Liver (tissue), 9 donors: ENCODE results near the gene XYLT1. TPM values are rescaled to one million over a fixed set of nuclear protein-coding genes. Genes with fewer than 3 reads are reported as not detected.

Source experiments
- DNase-seq: peaks from one replicate; pipeline ENCODE4 v3.0.0-alpha.2; 2017; ENCODE audit warnings: low spot score
- H3K27ac ChIP-seq, 2 donors: one replicate each; pipeline ENCODE4 v1.7.0; 2013; ENCODE audit warnings: inconsistent platforms in 2 of 2, low read length in 2 of 2, control low read depth in 1 of 2, low read depth in 1 of 2, mild to moderate bottlenecking in 1 of 2
- H3K27me3 ChIP-seq, 4 donors: one replicate each; pipeline versions ENCODE4 v1.6.1 to v1.7.0; 2013; ENCODE audit warnings: low read length in 3 of 4, inconsistent platforms in 1 of 4, mild to moderate bottlenecking in 1 of 4, moderate library complexity in 1 of 4; ENCODE audit not compliant: control insufficient read depth in 4 of 4, insufficient read depth in 4 of 4
- H3K36me3 ChIP-seq, 4 donors: one replicate each; pipeline versions ENCODE4 v1.6.1 to v1.7.0; 2013; ENCODE audit warnings: low read length in 3 of 4, mild to moderate bottlenecking in 3 of 4, low read depth in 1 of 4, moderate library complexity in 1 of 4; ENCODE audit not compliant: control insufficient read depth in 4 of 4, insufficient read depth in 3 of 4
- H3K4me1 ChIP-seq, 4 donors: one replicate each; pipeline versions ENCODE4 v1.6.1 to v1.7.0; 2013; ENCODE audit warnings: low read length in 3 of 4, mild to moderate bottlenecking in 3 of 4, moderate library complexity in 1 of 4; ENCODE audit not compliant: control insufficient read depth in 4 of 4, insufficient read depth in 4 of 4
- H3K4me3 ChIP-seq, 3 donors: one replicate each; pipeline versions ENCODE4 v1.6.1 to v1.7.0; 2013; ENCODE audit warnings: low read length in 3 of 3, control low read depth in 1 of 3, low read depth in 1 of 3, mild to moderate bottlenecking in 1 of 3
- H3K9ac ChIP-seq, 2 donors: one replicate each; pipeline ENCODE4 v1.7.0; 2013; ENCODE audit warnings: low read length in 2 of 2, mild to moderate bottlenecking in 2 of 2, moderate library complexity in 2 of 2, control low read depth in 1 of 2, low read depth in 1 of 2
- H3K9me3 ChIP-seq, 4 donors: one replicate each; pipeline versions ENCODE4 v1.6.1 to v1.7.0; 2013; ENCODE audit warnings: low read length in 3 of 4; ENCODE audit not compliant: control insufficient read depth in 4 of 4
- EGR1 ChIP-seq, 2 donors: IDR thresholded peaks; 2 replicates each; pipeline ENCODE4 v1.6.1; 2016 to 2018; ENCODE audit warnings: antibody characterized with exemption in 2 of 2, low read depth in 2 of 2
- FOXA1 ChIP-seq: IDR thresholded peaks from 2 replicates; pipeline ENCODE4 v1.6.1; 2016; ENCODE audit warnings: antibody characterized with exemption
- FOXA2 ChIP-seq: IDR thresholded peaks from 2 replicates; pipeline ENCODE4 v1.6.1; 2016; ENCODE audit warnings: antibody characterized with exemption
- GABPA ChIP-seq, 2 donors: IDR thresholded peaks in 1 of 2; conservative IDR thresholded peaks in 1 of 2; 2 replicates each; pipeline ENCODE4 v1.6.1; 2016; ENCODE audit warnings: antibody characterized with exemption in 2 of 2, mild to moderate bottlenecking in 1 of 2, moderate library complexity in 1 of 2
- HNF4A ChIP-seq, 2 donors: conservative IDR thresholded peaks; 2 replicates each; pipeline ENCODE4 v1.6.1; 2016; ENCODE audit warnings: antibody characterized with exemption in 2 of 2, mild to moderate bottlenecking in 2 of 2
- JUND ChIP-seq, 2 donors: IDR thresholded peaks; 2 replicates each; pipeline ENCODE4 v1.6.1; 2016; ENCODE audit warnings: antibody characterized with exemption in 2 of 2
- NR2F2 ChIP-seq: IDR thresholded peaks from 2 replicates; pipeline ENCODE4 v1.6.1; 2016; ENCODE audit warnings: antibody characterized with exemption
- RAD21 ChIP-seq, 2 donors: IDR thresholded peaks; 2 replicates each; pipeline ENCODE4 v1.6.1; 2016; ENCODE audit warnings: antibody characterized with exemption in 2 of 2, mild to moderate bottlenecking in 2 of 2
- SP1 ChIP-seq: IDR thresholded peaks from 2 replicates; pipeline ENCODE4 v1.6.1; 2018; ENCODE audit warnings: antibody characterized with exemption, mild to moderate bottlenecking
- TAF1 ChIP-seq: conservative IDR thresholded peaks from 2 replicates; pipeline ENCODE4 v1.6.1; 2016; ENCODE audit warnings: antibody characterized with exemption, mild to moderate bottlenecking
- YY1 ChIP-seq: IDR thresholded peaks from 2 replicates; pipeline ENCODE4 v1.6.1; 2016; ENCODE audit warnings: antibody characterized with exemption, mild to moderate bottlenecking
- WGBS: extraction: QIAGEN DNeasy Blood & Tissue Kit; methylation state at CpG from one replicate; pipeline ENCODE4 v1.1.7; 2013; 5-methylcytosine and 5-hydroxymethylcytosine counted together
- polyA plus RNA-seq, 2 donors: library from polyadenylated mRNA; stranded (reverse) in 1 of 2; unstranded in 1 of 2; fragments of 200-250 nt in 1 of 2; fragments of >200 nt in 1 of 2; fragmentation: Nextera tagmentation in 1 of 2; extraction: Ambion mirVana in 1 of 2; gene quantifications; one replicate each; pipeline versions ENCODE4 v1.2.1 to v1.2.3, GENCODE V29; 2013 to 2015
- total RNA-seq, 2 donors: library from RNA; depleted of rRNA; stranded (reverse); fragments of >200 nt; gene quantifications; one replicate each; pipeline ENCODE4 v1.2.3, GENCODE V29; 2014
- TF ChIP-seq, protein P1 (sequence below): IDR thresholded peaks from 2 replicates; pipeline ENCODE4 v1.6.1; 2016; ENCODE audit warnings: antibody characterized with exemption
- TF ChIP-seq, protein P2 (sequence below): IDR thresholded peaks from 2 replicates; pipeline ENCODE4 v1.6.1; 2016; ENCODE audit warnings: antibody characterized with exemption
- TF ChIP-seq, protein P3 (sequence below): fragments of 150-350 bp; IDR thresholded peaks from 2 replicates; pipeline ENCODE4 v1.5.1; 2017; ENCODE audit warnings: improper control_type of control experiment, low read depth, low read length; ENCODE audit not compliant: missing input control
- TF ChIP-seq, protein P4 (sequence below): IDR thresholded peaks from 2 replicates; pipeline ENCODE4 v1.6.1; 2016; ENCODE audit warnings: antibody characterized with exemption
- donor health status: healthy.
- donor health status: healthy.
- donor health status: healthy.
- donor health status: healthy.
- donor health status: healthy.

The XYLT1 gene
- total and polyA plus RNA-seq, 4 donors: 0.25 to 2.3 (median 0.53) TPM

DNA sequence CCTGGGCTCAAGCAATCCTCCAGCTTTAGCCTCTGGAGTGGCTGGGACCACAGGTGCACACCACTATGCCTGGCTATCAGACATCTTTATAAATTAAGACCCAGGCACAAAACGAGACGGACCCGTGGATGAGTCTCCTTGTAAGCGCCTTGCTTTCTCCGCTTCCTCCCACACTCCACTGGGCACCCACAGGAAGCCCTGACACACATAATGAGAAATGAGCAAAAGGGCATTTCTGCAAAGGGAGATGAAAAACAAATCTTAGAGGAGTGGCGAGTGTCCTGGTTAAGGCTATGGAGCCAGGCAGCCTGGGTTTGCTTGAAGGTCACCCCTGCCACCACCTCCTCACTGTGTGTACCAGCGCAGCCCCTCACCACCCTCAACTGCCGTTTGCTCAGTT, 56.3 kb downstream of the XYLT1 start:
- no peak for TF ChIP-seq TAF1
- TF ChIP-seq, protein P1, sequence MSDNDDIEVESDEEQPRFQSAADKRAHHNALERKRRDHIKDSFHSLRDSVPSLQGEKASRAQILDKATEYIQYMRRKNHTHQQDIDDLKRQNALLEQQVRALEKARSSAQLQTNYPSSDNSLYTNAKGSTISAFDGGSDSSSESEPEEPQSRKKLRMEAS: no peak
- TF ChIP-seq, protein P2, sequence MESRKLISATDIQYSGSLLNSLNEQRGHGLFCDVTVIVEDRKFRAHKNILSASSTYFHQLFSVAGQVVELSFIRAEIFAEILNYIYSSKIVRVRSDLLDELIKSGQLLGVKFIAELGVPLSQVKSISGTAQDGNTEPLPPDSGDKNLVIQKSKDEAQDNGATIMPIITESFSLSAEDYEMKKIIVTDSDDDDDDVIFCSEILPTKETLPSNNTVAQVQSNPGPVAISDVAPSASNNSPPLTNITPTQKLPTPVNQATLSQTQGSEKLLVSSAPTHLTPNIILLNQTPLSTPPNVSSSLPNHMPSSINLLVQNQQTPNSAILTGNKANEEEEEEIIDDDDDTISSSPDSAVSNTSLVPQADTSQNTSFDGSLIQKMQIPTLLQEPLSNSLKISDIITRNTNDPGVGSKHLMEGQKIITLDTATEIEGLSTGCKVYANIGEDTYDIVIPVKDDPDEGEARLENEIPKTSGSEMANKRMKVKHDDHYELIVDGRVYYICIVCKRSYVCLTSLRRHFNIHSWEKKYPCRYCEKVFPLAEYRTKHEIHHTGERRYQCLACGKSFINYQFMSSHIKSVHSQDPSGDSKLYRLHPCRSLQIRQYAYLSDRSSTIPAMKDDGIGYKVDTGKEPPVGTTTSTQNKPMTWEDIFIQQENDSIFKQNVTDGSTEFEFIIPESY: no peak
- no peak for TF ChIP-seq YY1
- no peak for TF ChIP-seq EGR1 (IDR thresholded peaks at IDR 0.05; ENCODE audit: low read depth in 2 of 2)
- TF ChIP-seq FOXA2: no peak
- TF ChIP-seq JUND (IDR thresholded peaks at IDR 0.05): no peak
- TF ChIP-seq, protein P3, sequence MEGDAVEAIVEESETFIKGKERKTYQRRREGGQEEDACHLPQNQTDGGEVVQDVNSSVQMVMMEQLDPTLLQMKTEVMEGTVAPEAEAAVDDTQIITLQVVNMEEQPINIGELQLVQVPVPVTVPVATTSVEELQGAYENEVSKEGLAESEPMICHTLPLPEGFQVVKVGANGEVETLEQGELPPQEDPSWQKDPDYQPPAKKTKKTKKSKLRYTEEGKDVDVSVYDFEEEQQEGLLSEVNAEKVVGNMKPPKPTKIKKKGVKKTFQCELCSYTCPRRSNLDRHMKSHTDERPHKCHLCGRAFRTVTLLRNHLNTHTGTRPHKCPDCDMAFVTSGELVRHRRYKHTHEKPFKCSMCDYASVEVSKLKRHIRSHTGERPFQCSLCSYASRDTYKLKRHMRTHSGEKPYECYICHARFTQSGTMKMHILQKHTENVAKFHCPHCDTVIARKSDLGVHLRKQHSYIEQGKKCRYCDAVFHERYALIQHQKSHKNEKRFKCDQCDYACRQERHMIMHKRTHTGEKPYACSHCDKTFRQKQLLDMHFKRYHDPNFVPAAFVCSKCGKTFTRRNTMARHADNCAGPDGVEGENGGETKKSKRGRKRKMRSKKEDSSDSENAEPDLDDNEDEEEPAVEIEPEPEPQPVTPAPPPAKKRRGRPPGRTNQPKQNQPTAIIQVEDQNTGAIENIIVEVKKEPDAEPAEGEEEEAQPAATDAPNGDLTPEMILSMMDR: no peak
- no peak for TF ChIP-seq FOXA1
- no peak for TF ChIP-seq GABPA (IDR thresholded peaks at IDR 0.05 in 1 of 2, conservative IDR thresholded peaks at IDR 0.05 in 1 of 2)
- no peak for TF ChIP-seq SP1
- TF ChIP-seq NR2F2: no peak
- TF ChIP-seq, protein P4, sequence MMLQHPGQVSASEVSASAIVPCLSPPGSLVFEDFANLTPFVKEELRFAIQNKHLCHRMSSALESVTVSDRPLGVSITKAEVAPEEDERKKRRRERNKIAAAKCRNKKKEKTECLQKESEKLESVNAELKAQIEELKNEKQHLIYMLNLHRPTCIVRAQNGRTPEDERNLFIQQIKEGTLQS: no peak
- no peak for TF ChIP-seq RAD21 (IDR thresholded peaks at IDR 0.05)
- H3K27ac ChIP-seq: no peak overlapping the region
- H3K4me1 ChIP-seq: no peaks in the 10 kb centered on the region
- no peak overlapping the region for H3K4me3 ChIP-seq
- H3K36me3 ChIP-seq: no peaks in the 10 kb centered on the region
- 74% methylated on average over 8 of the region's 8 CpGs for WGBS
- H3K27me3 ChIP-seq: no peaks in the 10 kb centered on the region
- no peak overlapping the region for H3K9ac ChIP-seq
- peaks cover 2 to 6% (median 4%) of the 10 kb centered on the region in 4 donors for H3K9me3 ChIP-seq
- DNase-seq: no peak

DNA sequence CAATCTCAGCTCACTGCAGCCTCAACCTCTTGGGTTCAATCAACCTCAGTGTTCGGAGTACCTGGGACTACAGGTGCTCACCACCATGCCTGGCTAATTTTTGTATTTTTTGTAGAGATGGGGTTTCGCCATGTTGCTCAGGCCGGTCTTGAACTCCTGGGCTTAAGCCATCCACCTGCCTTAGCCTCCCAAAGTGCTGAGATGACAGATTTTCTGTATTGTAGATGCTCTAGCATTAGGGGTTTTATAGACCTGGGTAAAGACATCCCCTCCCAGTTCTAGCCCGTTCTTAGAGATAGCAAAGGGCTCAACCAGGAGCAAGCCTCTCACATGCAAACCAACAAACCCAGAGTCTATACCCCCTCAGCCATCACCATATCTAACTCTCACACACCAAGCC, 57.3 kb downstream of the XYLT1 start:
- no peak overlapping the region for H3K4me3 ChIP-seq
- H3K27ac ChIP-seq: no peak overlapping the region
- no peaks in the 10 kb centered on the region for H3K27me3 ChIP-seq
- peaks cover 2 to 6% (median 4%) of the 10 kb centered on the region in 4 donors for H3K9me3 ChIP-seq
- no peak for DNase-seq
- no peak overlapping the region for H3K9ac ChIP-seq
- no peaks in the 10 kb centered on the region for H3K36me3 ChIP-seq
- TF ChIP-seq, protein P3: no peak
- TF ChIP-seq YY1: no peak
- no peak for TF ChIP-seq RAD21 (IDR thresholded peaks at IDR 0.05)
- TF ChIP-seq, protein P4: no peak
- TF ChIP-seq EGR1 (IDR thresholded peaks at IDR 0.05; ENCODE audit: low read depth in 2 of 2): no peak
- TF ChIP-seq NR2F2: no peak
- TF ChIP-seq HNF4A (conservative IDR thresholded peaks at IDR 0.05): no peak
- H3K4me1 ChIP-seq: no peaks in the 10 kb centered on the region
- WGBS: 90% methylated on average over 4 of the region's 4 CpGs
